Lower lobe of right lung (tissue), 2 donors: Measurements from ENCODE around the gene IL37. TPM values are rescaled to one million over a fixed set of nuclear protein-coding genes. Genes with fewer than 3 reads are reported as not detected.
A peak's percentile ranks its signal among the peaks of the same experiment; 100 is the strongest.

ENCODE experiments used
- ATAC-seq, 2 donors: fragments of 200-7000 bp; cut with Tn5 transposase; one replicate each; pipeline ENCODE4 v1.9.1; 2020 to 2022; ENCODE audit warnings: mild to moderate bottlenecking in 2 of 2, moderate library complexity in 2 of 2
- DNase-seq: peaks from one replicate; pipeline ENCODE4 v3.0.0-alpha.2; 2020
- H3K27ac ChIP-seq: fragments of 200-600 bp; one replicate; pipeline ENCODE4 v1.8.0; 2022
- H3K27me3 ChIP-seq: fragments of 200-600 bp; one replicate; pipeline ENCODE4 v1.8.0; 2022; ENCODE audit warnings: low read depth
- H3K36me3 ChIP-seq: fragments of 200-600 bp; one replicate; pipeline ENCODE4 v1.8.0; 2022; ENCODE audit warnings: mild to moderate bottlenecking
- H3K4me1 ChIP-seq: fragments of 200-600 bp; one replicate; pipeline ENCODE4 v1.8.0; 2022
- H3K4me3 ChIP-seq: fragments of 200-600 bp; one replicate; pipeline ENCODE4 v1.8.0; 2022; ENCODE audit warnings: mild to moderate bottlenecking
- H3K9me3 ChIP-seq: fragments of 200-600 bp; one replicate; pipeline ENCODE4 v1.8.0; 2022
- CTCF ChIP-seq: fragments of 200-600 bp; IDR thresholded peaks from one replicate; pipeline ENCODE4 v1.8.0; 2022; ENCODE audit warnings: antibody characterized with exemption, mild to moderate bottlenecking
- intact Hi-C: fragments of 100-400 bp; cut with DNase I; formaldehyde crosslinking; loops from one replicate; pipeline ENCODE4 v1.11.0; 2022
- total RNA-seq: library from RNA; stranded (reverse); fragmentation: NEBNext Ultra II Directional; extraction: Animal tissue kit (Norgen Biotek cat#: 25700); gene quantifications from one replicate; pipeline ENCODE4 v1.2.1, GENCODE V29; 2021
- donor health status: DM: no; HTN: yes; CAD: no; lungs with severe emphysema.

Gene IL37
- total RNA-seq, 1 donor from 2014 or later: not detected

- no peak for ATAC-seq
- no peak for DNase-seq
- intact Hi-C loops: no loop called here
- Histone ChIP-seq H3K36me3 (no peaks in the 10 kb centered on the region), H3K4me1 (no peaks in the 10 kb centered on the region), H3K27me3 (no peaks in the 10 kb centered on the region), H3K9me3 (no peaks in the 10 kb centered on the region), H3K4me3 (no peak overlapping the region), H3K27ac (no peak overlapping the region)
- no peak for TF ChIP-seq CTCF
Measured at GRCh38 chr2:112936927-112937232, 25.9 kb downstream of the IL37 start.

- Histone ChIP-seq H3K4me1 (no peaks in the 10 kb centered on the region), H3K27me3 (no peaks in the 10 kb centered on the region), H3K36me3 (no peaks in the 10 kb centered on the region), H3K4me3 (no peak overlapping the region), H3K27ac (no peak overlapping the region), H3K9me3 (no peaks in the 10 kb centered on the region)
- TF ChIP-seq CTCF: no peak
- DNase-seq (no peak), ATAC-seq (no peak)
- intact Hi-C loops: no loop called here
Measured at GRCh38 chr2:112938904-112939303, 27.9 kb downstream of the IL37 start.

DNA sequence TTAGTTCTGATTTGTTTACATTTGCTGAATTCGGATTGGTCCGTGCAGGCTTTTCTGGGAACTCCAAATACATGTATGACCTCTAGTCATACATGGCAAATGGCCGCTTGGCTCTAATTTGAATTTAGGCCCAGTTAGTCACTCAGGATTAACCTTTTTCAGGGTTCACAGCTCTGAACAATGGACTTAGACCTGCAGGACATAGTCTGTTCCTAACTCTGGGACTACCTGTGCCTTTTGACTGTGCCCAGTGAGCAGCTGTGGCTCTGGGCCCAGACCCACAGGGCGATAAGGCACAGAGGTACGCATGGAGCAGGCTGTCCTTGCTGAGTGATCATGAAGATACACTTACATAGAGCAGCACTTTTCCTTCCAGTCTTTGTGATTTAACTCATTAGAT is 28.5 kb downstream of the IL37 start:
- no peak for DNase-seq
- Histone ChIP-seq H3K27me3 (no peaks in the 10 kb centered on the region), H3K36me3 (no peaks in the 10 kb centered on the region), H3K27ac (no peak overlapping the region), H3K4me1 (no peaks in the 10 kb centered on the region), H3K4me3 (no peak overlapping the region), H3K9me3 (no peaks in the 10 kb centered on the region)
- TF ChIP-seq CTCF: no peak
- intact Hi-C loops: no loop called here
- no peak for ATAC-seq

GRCh38 chr2:112940859-112941625 is 30.1 kb downstream of the IL37 start:
- Histone ChIP-seq H3K4me1 (no peaks in the 10 kb centered on the region), H3K4me3 (no peak overlapping the region), H3K27me3 (no peaks in the 10 kb centered on the region), H3K9me3 (no peaks in the 10 kb centered on the region), H3K27ac (no peak overlapping the region), H3K36me3 (no peaks in the 10 kb centered on the region)
- no peak for ATAC-seq
- no peak for DNase-seq
- no peak for TF ChIP-seq CTCF
- intact Hi-C loops: loop anchor here (5.0 kb wide), 1 partner anchor 194 kb away; no protein-coding TSS in a partner anchor

DNA sequence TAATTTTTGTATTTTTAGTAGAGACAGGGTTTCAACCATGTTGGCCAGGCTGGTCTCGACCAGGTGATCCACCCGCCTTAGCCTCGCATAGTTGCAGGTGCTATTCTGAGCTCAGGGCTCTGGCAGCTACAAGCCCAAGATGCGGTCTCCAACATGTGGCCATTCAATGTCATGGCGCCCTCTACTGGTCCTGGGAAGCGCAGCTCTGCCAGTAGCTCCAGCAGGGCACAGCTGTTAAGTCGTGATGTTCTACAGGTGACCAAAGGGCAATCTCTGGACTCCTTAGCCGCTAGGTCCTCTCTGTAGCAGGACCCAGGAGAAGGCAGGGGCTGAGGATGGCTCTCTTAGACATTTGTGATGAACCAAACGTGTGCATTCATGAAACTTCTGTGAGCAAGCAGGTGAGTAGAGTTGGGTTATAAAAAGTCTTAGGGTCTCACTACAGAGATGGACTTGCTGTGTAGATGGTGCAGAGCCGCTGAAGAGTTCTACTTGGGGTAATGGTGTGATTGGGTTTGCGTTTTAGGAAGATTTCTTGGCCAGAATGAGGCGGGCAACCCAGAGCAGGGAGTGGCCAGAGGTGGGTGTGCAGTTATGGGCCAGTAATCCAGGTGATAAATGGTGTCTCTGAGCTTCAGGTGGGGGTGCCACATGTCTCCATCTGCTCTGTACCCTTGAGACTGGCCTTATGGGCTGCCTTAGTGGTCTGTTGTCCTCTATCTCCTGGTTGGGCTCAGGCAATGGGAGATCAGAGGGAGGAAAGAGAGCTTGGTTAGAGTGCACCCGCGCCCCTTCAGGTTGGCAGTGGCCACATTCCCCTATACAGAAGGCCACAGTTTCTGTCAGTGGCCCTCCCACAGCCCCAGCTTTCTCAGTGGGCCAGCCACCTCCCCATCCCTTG is 31.0 kb downstream of the IL37 start:
- no peak overlapping the region for H3K4me3 ChIP-seq
- no peaks in the 10 kb centered on the region for H3K27me3 ChIP-seq
- H3K27ac ChIP-seq: no peak overlapping the region
- intact Hi-C loops: loop anchor here (5.0 kb wide), 1 partner anchor 195 kb away; no protein-coding TSS in a partner anchor
- peak; percentile 83 for DNase-seq
- H3K9me3 ChIP-seq: no peaks in the 10 kb centered on the region
- no peaks in the 10 kb centered on the region for H3K36me3 ChIP-seq
- H3K4me1 ChIP-seq: no peaks in the 10 kb centered on the region
- peak; percentile 88 to 94 for ATAC-seq
- TF ChIP-seq CTCF: peak; percentile 86
